ENCODE data around the gene OR51B2.
"Not testable (repeated sequence)": the region's sequence is repeated elsewhere in the genome, so short reads cannot be mapped to it uniquely, and the experiment has no call there.

The OR51B2 gene, protein sequence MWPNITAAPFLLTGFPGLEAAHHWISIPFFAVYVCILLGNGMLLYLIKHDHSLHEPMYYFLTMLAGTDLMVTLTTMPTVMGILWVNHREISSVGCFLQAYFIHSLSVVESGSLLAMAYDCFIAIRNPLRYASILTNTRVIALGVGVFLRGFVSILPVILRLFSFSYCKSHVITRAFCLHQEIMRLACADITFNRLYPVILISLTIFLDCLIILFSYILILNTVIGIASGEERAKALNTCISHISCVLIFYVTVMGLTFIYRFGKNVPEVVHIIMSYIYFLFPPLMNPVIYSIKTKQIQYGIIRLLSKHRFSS

DNA sequence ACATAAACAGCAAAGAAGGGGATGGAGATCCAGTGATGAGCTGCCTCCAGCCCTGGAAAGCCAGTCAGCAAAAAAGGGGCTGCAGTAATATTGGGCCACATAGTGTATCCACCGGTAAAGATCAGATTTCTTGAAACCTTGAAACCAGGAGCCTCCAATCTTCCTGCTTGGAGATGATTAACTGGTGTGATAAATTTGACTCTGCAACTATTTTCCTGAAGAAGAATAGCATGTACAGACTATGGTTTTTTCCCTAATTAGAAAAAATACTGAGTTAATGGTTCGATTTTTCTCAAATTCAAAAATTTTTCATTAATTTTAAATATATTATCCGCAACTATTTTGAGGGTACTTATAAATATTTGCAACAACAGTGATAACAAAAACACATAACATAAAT lies at the start of gene OR51B2:
OR51B2 (minus strand) TSS at position 101 of the 400 bp plus-strand sequence; CDS start at position 101, 0 bp downstream.
- no peak for DNase-seq

DNA sequence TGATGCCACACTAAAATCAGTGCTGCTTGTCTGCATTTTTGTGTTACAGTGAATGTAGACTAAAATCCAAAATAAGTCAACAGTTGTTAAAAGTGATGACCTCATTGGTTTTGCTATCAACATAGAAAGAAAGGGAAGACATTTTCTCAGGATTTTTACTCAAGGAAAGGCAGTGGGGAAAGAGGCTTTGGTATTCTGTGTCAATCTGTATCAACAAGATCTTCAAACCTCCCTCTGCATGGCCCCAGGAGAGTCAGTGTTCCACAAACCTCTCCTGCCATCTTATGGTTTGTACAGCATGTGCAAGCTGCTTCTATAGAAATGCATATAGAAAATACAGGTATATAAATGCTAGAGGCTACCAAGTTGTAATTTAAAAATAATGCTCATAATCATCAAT lies 45.7 kb upstream of the OR51B2 start:
- no peak for DNase-seq

DNA sequence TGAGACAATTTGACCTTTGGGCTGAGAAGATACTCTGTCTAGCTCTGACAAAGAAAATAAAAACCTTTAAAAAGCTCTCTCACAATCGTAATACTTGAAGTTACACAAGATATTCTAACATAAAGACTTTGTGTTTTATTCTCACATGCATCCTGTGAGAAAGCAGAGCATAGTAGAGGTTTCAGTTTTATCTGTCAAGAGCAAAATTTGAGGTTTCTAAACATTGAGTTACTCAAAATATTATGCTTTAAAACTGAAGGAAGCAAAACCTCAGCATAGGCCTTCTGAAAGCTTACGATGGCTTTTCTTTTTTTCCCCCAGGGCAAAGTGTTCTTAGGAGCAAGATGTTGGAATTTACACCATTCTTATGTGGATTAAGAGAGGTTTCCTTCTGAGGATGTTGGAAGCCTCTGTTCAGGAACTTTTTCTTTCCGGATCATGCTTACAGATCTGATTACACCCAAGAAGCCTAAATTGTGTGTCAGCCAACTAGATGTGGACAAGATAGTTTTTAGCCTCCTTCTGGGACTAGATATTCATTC lies 44.5 kb upstream of the OR51B2 start:
- DNase-seq, result no peak

DNA sequence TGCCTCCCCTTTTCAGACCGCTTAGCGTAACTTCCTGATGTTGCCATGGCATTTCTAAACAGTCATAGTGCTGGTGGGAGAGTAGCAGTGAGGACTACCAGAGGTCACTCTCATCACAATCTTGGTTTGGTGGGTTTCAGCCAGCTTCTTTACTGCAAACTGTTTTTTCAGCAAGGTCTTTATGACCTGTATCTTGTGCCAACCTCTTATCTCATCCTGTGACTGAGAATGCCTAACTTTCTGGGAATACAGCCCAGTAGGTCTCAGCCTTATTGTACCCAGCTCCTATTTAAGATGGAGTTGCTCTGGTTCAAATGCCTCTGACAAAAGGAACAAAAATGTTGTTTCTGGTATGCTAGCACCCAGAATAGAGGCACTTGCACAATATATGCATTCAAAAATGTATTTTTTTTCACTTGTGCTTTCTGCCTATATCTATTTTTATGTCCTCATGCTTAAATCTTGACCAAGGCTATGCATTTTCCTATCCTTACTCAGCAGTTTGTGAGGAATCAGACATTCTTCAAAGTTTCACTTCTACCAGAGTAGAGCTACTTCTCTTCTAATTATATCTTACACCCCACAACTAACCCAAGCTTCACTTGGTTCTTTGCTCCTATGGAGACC lies 43.5 kb upstream of the OR51B2 start:
- DNase-seq, result no peak

DNA sequence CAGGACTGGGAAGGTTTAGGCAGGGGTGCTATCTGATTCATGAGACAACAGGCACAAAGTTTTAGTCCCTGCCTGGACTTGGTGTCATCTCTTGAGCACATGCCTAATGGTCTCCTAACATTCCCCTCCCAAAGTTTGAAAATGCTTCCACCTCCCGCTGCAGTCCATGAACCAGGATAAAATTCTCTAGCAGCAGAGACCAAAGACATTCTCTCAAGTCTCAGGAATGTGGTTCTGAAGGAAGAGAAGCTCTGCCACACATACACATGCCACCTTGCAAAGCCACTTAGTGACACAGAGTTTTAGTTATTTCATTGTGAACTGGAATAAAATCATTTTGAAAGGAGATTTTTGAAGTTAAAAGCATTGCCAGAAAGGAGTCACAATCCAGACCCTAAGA lies 42.8 kb upstream of the OR51B2 start:
- no peak for DNase-seq

DNA sequence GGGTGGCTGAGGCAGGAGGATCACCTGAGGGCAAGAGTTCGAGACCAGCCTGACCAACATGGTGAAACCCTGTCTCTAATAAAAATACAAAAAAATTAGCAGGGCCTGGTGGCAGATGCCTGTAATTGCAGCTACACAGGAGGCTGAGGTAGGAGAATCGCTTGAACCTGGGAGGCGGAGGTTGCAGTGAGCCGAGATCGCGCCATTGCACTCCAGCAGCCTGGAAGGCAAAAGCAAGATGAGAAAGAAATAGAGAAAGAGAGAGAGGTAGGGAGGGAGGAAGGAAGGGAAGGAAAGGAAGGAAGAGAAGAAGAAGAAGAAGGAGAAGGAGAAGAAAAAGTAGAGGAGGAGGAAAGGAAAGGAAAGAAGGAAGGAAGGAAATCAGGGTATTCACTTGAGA lies 42.3 kb upstream of the OR51B2 start:
- not testable (repeated sequence) for DNase-seq

DNA sequence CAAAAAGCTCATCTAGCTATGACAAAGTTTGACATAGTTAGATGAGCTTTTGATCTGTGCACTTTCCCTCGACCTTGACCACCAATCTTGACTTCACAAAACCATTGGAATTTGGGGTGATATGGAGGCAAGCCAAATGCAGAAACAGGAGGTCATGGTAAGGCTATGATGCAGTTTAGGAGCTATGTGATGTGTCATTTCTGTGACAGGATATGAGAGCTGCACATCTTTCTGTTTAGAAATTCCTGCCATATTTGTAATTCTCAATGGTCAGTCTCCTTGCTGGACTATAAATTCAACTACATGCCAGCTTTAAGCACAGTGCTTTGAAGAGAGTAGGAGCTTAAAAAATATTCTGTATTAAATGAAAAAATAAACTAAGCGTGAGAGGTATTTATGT lies 40.1 kb upstream of the OR51B2 start:
- no peak for DNase-seq

DNA sequence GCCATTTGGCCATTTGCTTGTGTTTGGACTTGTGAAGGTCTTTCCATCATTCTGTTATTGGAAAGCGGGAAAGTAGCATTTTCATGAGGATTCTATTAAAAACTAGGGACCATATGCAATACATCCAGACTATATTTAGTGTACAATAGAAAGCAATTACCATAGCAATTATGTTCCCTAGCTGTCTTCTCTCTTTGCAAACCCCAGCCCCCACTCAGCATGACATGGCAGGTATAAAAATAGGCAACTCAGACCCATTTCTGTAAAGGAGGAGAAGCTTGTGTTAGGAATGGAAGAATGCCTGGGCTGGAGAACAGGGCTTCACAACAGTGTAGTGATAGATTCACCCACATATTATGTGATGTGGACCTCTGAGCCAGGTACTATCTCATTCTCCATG lies 39.6 kb upstream of the OR51B2 start:
- DNase-seq, result no peak

DNA sequence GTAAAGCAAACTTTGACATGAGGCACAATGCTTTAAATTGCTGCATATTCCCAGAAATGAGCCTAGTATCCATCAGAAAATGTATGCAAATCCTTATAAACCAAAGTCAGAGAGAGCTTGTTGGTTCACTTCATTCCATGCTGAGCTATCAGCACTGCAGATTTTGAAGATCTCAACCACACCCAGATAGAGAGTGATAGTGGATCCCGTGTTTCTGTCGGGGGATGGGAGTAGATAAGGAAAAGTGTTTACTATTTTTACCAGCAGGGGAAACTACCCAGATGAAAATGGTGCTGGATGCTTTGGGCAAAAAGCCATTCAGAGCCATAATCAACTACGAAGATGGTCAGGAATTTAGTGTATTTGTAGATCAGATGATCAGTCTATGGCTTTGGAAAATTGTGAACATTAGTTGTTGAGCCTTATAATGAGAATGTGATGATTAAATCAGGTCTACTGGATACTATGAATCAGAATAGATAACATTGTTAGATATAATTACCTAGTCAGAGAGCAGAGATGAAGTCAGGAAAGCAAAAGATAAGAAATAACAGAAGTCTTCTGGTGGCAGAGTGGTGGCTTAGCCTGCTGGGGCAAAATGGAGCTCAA lies 38.0 kb upstream of the OR51B2 start:
- no peak for DNase-seq

DNA sequence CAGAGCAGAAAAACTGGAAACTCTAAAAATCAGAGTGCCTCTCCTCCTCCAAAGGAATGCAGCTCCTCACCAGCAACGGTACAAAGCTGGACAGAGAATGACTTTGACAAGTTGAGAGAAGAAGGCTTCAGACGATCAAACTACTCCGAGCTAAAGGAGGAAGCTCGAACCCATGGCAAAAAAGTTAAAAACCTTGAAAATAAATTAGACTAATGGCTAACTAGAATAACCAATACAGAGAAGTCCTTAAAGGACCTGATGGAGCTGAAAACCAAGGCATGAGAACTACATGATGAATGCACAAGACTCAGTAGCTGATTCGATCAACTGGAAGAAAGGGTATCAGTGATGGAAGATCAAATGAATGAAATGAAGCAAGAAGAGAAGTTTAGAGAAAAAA lies 31.9 kb upstream of the OR51B2 start:
- not testable (repeated sequence) for DNase-seq

DNA sequence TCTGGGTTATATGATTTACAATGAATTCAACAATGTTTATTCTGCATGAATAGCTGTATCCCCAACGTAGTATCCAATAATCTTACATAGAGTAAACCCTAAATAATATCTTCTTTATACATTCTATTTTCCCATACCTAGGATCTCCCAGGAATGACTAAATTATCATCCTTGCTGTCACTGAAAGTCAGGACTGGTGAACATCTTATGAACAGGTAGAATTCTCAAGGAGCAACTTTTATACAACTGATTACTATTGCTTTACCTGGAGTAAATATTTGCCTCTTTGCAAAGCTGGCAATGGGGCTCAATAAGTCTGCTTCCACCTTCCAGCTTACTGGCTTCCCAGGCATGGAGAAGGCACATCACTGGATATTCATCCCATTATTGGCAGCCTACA lies 27.1 kb upstream of the OR51B2 start, which contains the start of gene OR51B6:
OR51B6 (plus strand) TSS at position 301 of the 400 bp plus-strand sequence; CDS start at position 301, 0 bp downstream.
- no peak for DNase-seq

DNA sequence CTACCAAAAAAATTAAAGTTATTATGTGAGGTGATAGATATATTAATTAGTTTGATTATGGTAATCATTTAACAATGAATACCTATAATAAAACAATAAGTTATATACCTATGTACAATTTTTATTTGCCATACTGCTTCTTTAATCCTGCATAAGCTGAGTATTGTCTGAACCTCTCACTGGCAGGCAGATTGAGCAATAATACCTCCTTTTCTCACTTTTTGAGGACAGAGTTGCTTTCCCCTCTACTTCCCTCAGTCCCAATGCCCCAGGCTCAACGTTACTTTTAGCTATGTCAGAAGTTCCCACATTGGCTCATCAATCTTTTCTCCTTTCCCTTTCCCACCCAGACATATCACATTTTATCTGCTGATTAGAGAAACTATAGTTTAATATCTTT lies 25.5 kb upstream of the OR51B2 start:
- no peak for DNase-seq

DNA sequence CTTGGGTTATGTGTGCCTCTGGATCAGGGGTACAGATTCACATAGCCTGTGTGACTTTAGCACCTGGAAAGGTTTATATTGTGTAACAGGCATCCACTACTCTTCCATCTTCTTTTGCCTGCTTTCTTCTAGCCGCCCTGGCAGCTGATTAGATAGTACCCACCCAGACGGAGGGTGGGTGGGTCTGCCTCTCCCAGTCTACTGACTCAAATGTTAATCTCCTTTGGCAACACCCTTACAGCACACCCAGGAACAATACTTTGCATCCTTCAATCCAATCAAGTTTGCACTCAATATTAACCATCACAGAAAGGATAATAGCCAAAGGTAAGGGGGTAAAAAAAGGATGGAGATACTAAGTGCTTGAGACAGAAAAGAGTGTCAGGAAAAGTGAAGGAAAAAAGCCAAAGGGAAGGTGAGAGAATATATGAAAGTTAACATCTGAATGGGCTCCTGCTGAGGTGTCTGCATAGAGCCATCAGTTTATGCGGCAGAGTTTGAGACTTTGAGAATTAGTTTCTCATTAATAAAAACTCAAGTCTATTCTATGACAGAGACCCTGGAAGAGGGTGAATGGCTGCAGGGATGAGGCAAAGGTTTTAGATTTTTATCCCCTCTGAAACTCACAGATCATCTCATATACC lies 24.6 kb upstream of the OR51B2 start:
- no peak for DNase-seq

DNA sequence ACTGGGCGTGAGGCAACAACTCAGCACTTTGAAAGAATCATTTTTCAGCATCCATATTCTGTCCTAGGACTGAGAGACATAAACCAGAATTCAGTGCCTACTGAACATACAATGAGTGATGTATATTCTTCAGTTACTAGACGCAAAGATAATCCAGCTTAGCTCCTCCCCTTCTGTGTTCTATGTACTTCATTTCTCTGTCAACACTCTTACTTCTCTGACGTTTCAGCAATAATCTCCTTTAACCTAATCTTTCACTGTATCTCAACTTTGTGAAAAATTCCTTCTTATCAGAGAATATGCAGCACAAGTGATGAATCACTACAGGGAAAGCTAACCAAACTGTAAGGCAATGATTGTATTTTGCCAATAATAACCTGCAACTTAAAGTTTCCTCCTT lies 21.7 kb upstream of the OR51B2 start:
- DNase-seq, result no peak

DNA sequence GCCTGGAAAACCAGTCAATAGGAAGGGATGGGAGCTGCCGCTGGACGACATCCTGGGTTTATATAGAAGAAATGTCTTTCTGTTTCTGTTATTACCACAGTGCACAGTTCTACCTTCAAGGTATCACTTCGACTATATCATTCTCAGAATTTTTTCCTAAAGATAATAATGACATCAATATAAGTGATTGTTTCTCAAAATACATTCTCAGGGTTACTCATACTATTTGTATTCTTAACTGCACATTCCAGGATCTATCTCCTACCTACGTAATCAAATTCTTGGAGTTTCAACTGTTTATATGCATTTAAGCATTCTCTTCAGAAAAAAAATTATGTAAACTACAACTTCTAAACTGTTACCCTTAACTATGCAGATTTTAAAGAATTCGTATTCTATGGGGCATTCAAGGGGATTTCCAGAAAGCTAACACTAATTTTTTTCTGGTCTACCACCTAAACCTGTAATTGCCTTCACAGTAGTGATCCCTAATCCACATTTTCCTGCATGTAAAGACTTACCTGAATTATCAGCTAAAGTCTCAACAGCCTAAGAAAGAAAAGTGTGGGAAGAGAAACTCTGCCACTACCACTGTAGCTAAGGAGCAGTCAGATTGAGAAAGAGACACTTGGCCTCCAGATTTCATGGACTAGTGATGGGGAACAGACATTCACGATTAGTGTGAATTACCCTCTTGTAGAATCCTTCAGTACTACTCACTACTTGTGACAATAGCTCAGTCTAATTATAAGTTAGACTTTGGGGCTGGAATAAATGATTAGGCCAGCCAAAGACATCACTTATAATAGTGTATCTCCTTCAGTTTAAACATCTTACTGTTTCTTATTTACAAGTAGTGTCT lies 19.6 kb upstream of the OR51B2 start, which contains the start of gene OR51B5:
OR51B5 (minus strand) TSS at position 51 of the 862 bp plus-strand sequence; CDS start at position 51, 0 bp downstream.
- no peak for DNase-seq

DNA sequence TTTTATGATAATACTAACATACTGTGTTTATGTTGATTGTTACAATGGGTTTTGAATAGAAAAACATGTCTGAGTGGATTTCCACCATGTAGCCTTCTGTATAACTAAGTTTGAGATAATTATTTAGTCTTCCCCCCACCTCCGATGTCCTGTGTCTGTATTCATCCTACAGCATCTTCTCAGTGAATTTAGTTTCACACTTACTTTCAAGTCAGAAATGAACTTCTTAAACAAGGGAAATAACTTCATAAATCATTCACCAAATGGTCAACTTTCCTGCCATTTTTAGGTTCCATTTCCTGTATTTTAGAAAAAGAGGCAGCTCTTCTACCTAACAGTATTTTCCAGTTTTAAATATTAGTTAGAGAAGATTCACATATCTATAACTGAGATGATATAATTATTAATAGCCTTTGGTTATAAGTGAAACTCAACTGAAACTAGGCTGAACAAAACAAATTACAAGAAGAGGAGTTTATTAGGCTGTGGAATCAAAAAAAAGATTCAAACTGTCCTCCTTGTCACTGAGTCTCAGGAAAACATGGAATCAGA lies 15.8 kb upstream of the OR51B2 start:
- no peak for DNase-seq

DNA sequence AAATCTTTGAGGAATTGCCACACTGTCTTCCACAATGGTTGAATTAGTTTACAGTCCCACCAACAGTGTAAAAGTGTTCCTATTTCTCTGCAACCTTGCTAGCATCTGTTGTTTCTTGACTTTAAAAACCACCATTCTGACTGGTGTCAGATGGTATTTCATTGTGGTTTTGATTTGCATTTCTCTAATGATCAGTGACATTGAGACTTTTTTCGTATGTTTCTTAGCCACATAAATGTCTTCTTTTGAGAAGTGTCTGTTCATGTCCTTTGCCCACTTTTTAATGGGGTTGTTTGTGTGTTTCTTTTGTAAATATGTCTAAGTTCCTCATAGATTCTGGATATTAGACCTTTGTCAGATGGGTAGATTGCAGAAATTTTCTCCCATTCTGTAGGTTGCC lies 13.2 kb upstream of the OR51B2 start:
- DNase-seq, result not testable (repeated sequence)

DNA sequence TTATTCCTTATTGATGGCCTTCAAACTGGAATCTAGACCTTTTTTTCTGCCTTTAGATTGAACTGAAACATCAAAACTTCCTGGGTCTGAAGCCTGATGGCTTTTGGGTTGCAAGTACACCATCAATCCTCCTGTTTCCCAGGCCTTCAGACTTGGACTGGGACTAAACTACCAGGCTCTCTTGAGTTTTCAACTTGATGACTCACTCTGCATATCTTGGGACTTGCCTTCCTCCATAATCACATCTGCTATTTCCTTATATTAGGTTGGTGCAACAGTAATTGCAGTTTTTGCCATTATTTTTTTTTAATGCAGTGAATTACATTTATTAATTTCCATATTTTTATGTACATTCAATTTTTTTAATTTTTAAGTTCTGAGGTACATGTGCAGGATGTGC lies 12.2 kb upstream of the OR51B2 start:
- no peak for DNase-seq

DNA sequence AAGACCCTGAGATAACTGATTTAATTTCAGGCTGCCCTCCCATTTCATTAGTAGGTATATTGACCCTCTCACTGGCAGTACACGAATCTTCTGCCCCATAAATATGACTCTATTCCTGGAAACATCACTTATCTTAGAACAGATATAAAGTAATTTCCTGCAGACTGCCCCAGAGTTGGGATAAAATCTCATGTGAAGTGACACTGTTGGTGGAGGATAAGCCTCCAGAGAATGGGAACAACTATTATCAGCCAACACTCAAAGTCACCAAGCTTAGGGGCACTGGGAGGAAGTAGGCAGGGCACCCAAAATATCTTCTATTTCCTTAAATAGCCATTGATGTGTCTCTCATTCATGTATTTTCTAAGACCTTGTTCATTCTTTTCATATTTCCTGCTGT lies 11.1 kb upstream of the OR51B2 start:
- no peak for DNase-seq

DNA sequence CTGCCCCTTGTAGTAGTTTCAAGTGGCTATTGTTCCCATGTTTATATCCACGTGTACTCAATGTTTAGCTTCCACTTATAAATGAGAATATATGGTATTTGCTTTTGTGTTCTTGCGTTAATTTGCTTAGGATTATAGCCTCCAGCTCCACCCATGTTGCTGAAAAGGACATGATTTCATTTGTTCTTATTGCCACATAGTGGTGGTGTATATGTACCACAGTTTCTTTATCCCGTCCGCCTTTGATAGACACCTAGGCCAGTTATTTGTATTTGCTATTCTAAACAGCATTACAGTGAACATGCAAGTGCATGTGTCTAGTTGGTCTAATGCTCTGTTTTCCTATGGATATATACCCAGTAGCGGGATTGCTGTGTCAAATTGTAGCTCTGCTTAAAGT lies 6.8 kb downstream of the OR51B2 start:
- DNase-seq, result no peak

Measured in nucleus accumbens (tissue), 56 donors.